GM21526 (cell line): ENCODE measurements around the gene CELA2B.
"Not testable (repeated sequence)": the region's sequence is repeated elsewhere in the genome, so short reads cannot be mapped to it uniquely, and the experiment has no call there.

ENCODE experiments used
- ATAC-seq: cut with Tn5 transposase; IDR thresholded peaks from one replicate; pipeline ENCODE4 v1.9.1; 2021; ENCODE audit warnings: moderate library complexity; ENCODE audit not compliant: unreplicated experiment, low FRiP score

CELA2B gene

DNA sequence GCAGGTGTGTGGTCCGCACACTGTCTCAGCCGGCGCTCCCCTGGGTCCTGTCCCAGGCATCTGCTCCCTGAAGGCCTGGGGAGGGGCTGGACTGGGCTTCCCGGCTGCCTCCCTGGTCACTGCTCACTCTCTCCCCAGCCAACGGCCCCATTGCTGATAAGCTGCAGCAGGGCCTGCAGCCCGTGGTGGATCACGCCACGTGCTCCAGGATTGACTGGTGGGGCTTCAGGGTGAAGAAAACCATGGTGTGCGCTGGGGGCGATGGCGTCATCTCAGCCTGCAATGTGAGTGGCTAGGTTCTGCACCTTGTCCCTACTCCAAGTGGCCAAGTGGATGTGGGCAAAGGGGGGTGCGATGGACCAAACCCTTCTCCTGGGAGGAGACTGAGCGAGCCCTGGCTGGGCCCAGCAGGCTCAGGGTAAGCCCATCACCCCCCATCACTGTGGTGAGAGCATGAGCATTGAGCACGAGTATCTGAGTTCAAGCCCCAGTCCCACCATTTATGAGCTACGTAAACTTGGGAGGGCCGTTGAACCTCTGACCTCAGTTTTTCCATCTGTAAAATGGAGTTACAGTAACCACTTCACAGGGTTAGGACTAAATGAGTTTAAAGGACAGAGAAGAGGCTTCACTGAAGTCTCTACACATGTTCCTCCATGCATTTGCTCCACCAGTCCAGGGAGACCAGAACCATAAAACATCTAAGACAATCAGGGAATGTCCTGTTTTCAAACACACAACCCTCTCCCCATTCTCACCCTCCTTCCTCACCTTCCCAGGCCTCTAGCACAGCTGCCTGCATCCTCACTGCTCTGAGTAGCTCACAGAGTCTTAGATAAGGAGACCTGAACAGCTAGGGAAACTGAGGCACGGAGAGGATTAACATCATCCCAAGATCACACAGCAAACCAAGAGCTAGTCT lies 31.2 kb upstream of the CELA2B start:
- ATAC-seq: no peak

DNA sequence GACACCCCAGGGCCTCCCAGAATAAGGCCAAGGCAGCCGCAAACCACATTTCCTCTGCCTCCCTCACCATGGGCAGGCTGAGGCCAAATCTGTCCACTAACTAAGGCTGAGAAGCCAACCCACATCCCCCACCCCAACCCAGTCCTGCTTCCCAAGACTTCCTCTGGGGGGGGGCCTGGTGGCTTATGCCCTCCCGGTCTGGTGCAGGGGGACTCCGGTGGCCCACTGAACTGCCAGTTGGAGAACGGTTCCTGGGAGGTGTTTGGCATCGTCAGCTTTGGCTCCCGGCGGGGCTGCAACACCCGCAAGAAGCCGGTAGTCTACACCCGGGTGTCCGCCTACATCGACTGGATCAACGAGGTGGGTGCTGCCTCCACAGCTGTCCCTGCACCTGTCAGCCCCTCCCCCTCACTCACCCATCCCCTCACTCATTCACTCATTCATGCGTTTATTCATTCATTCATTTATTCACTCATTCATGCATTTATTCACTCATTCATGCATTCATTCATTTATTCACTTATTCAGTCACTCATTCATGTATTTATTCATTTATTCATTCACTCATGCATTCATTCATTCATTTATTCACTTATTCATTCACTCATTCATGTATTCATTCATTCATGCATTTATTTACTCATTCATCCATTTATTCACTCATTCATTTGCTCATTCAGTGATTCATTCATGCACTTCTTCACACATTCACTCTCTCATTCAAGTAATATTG lies 30.3 kb upstream of the CELA2B start:
- no peak for ATAC-seq

DNA sequence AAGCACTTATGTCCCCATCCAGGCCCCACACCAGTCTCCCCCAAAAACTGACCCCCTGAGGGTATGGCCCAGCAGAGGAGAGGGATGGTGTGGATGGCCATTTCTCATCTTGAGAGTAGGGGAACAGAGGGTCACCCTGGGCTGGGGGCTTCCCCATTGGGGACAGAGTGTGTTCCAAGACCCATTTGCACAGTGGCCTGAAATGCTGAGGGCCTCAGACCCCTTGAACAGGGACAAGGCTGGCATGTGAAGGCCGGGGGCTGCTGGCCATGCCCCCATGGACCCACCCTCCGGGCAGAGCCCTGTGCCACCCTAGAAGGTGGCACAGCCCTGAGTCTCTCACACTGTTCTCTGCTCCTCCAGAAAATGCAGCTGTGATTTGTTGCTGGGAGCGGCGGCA lies 29.7 kb upstream of the CELA2B start:
- no peak for ATAC-seq

DNA sequence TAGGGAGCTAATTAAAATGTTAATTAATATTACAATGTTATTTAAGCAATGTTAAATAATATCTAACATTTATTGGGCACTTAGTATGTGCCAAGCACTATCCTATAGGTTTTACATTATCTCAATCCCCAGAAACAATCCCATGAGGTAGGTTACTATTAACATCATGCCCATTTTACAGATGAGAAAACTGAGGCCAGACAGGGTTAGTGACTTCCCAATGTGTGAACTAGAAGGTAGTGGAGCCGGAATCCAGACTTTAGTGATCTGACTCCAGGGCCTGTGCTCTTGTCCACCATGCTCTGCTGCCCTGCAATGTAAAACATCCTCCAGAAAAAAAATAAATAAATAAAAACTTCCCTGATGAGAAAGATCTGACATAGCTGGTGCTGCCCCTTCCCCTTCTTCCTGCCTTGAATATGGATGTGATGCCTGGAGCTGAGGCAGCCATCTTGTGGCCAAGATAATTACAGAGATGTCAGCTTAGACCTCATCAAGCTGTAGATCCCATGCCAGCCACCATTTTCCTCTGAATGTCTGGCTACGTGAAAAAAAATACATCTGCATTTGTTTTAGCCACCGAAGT lies 26.9 kb upstream of the CELA2B start:
- no peak for ATAC-seq

DNA sequence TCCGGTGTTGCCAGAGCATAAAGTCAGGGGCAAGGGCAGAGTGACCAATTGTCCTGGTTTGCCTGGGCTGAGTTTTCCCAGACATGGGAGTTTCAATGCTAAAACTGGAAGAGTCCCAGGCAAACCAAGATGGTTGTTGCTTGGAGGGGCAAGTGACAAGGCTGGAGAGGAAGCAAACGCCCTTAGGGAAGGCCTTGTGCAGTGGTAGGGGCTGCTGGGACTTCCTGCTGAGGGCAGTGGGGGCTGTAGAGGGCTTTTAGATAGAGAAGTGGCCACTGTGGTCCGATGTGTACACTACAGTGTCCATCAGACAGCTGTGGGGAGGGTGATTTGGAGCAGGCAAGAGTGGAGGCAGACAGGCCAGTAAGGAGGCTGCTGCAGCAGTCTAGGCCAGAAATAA lies 26.3 kb upstream of the CELA2B start:
- no peak for ATAC-seq

DNA sequence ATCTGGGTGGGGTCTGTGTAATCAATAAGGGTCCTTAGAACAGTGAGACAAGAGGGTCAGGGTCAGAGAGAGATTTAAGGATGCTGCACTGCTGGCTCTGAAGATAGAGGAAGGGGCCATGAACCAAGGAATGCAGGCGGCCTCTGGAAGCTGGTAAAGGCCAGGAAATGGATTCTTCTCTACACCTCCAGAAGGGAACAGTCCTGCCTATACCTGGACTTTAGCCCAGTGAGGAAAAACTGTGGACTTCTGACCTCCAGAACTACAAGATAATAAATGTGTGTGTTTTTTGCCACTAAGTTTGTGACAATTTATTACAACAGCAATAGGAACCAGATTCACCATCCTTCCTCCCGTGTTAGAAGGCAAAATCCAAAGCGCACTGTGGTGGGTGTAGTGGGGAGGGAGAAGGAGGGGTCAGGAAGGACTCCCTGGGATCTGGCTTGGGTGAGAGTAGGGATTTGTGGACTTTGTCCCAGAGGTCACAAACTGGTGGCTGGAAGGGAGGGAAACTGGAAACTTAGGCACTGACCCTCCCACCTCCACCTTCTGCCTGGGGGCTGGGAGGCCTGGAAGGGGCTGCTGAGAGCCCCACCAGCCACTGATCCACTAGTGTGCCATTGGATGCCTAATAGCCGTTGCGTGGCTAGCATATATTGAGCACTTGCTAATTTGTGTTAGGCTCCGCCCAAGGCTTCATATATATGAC lies 24.7 kb upstream of the CELA2B start:
- ATAC-seq: no peak

DNA sequence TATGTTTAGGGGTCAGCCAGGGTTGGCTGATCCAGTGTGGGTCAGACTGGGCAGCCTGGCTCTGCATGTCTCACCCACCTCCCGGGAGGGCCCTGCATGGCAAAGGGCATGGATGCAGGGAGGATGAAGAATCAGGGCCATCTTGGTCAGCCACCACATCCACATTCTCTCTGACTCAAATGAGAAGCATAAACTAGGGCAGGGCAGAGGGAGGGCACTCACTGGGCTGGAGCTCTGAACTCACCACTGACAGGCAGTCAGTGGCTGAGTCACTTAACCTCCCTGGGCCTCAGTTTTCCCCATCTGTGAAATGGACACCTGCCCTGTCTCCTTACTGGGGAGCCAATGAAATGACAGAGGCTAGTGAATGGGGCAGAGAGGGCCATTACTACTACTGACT lies 23.7 kb upstream of the CELA2B start:
- ATAC-seq: no peak

DNA sequence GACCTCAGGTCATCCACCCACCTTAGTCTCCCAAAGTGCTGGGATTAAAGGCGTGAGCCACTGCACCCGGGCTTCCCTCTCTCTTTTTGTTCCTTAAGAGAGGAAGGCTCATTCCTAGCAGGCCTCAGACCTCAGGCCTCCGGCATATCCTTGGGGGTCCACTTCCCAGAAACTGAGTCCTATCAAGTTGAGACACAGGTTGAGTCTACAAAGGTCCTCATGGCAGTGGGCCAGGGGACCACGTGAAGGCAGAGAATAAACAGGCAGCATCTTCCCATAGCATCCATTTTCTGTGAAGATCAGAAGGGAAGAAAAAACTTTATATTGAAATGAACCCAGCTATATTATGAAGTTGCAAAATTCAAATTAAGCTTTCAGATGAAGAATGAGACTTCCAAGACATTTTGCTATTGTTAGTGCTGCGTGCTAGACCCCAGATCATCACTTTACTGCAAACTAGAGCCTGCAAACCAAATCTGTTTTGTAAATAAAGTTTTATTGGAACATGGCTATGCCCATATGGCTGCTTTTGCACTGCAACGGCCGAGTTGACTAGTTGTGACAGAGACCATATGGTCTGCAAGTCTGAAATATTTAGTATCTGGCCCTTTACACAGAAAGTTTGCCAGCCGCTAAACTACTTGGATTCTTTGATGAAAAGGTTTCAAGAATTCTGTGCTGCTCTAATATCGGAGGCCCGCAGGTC lies 22.9 kb upstream of the CELA2B start:
- no peak for ATAC-seq

DNA sequence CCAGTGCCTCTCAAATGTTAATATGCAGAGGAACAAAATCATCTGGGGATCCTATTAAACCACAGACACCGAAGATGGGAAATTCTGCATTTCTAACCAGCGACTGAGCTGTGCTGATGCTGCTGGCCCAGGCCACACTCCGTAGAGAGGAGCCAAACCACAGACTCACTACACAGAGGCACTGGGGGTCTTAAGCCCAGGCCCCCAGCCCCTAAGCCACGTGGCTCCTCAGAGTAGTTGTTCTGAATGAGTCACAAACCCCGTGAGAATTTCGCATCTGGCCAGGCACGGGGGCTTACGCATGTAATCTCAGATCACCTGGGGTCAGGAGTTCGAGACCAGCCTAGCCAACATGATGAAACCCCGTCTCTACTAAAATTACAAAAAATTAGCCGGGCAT lies 22.2 kb upstream of the CELA2B start:
- ATAC-seq: no peak

DNA sequence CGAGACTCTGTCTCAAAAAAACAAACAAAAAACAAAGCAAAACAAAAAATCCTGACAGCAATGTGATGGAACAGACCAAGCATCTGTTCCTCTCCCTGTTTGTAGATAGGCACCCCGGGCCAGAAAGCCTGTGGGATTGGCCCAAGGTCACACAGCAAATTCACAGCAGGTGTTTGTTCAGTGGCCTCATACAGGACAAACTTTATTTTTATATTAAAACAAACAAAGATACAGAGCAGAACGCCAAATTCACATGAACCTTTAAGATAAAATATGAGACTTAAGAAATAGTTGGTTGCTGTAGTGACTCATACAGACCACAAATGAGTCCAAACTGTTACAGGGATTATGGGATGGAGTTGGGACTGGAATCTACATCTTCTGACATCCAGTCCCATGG lies 21.6 kb upstream of the CELA2B start:
- ATAC-seq: no peak

DNA sequence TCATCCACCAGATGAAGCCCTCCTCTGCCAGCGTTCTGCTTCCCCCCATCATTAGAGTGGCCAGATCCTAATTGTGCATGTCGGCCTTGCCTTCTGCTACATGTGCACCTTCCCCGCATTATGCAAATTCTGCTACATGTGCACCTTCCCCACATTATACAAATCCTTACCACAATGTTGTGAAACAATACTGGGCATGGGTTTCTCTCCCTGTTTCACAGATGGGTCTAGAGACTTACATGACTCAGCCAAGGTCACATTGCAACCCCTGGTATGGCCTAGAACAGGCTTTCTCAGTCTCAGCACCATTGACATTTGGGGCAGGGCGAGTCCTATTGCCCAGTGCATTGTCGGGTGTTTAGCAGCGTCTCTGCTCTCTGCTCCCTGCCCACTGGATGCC lies 20.4 kb upstream of the CELA2B start:
- no peak for ATAC-seq

DNA sequence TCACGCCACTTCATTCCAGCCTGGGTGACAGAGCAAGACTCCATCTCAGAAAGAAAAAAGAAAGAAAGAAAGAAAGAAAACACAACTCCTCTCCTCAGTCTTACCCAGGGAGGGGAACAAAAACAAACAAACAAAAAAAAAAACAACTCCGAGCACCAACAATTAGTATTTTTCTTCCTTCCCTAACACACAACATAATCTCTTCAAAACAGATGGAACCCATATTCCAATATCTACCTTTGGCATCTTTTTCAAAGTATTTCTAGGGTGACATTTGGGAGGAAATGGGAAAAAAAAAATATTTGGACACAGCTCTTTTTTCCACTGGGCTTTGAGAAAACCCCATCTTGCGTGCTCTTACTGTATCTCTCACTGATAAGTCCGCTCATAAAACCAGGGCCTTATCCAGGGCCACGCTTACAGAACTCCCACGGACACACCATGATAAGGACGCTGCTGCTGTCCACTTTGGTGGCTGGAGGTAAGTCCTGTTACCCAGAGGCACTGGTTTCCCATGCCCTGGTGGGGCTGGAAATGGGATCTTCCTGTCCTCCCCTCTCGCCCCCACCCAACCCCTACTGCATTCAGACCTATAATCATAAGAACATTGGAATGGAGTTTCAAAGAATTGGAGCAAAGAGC lies 19.5 kb upstream of the CELA2B start, which contains the start of gene CELA2A:
TSS of gene CELA2A (plus strand) at position 420 of the 642 bp plus-strand sequence. CDS start at position 442, 22 bp downstream.
- no peak for ATAC-seq

DNA sequence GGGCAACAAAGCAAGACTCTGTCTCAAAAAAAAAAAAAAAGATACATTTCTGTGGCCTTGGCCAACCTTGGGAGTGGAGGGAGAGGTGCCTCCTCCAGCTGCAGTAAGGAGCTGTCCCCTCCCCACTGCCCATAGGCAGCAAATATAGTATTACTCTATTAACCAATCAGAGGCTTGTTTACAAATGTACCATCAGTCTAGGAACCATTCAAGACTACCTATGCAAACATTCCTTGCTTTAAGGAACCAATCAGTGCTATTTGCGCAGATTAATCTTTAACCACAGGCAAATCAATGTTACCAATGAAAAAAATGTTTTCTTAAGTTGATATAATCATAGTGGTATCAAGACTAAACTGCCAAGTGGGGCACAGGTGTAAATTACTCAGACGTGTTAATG lies 18.3 kb upstream of the CELA2B start:
- no peak for ATAC-seq

DNA sequence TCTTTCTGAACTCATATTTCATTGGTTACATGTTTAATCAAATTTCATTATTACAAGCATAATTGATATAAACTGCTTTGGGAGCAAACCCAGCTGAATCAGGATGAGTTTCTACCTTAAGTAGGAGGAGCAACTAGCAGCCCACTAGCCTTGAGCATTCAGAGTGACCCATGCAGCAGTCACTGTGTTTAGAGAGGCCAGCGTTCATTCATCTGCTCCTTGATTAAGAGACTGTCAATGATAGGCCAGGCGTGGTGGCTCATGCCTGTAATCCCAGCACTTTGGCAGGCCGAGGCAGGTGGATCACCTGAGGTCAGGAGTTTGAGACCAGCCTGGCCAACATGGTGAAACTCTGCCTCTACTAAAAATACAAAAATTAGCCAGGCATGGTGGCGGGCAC lies 17.5 kb upstream of the CELA2B start:
- ATAC-seq: not testable (repeated sequence)

DNA sequence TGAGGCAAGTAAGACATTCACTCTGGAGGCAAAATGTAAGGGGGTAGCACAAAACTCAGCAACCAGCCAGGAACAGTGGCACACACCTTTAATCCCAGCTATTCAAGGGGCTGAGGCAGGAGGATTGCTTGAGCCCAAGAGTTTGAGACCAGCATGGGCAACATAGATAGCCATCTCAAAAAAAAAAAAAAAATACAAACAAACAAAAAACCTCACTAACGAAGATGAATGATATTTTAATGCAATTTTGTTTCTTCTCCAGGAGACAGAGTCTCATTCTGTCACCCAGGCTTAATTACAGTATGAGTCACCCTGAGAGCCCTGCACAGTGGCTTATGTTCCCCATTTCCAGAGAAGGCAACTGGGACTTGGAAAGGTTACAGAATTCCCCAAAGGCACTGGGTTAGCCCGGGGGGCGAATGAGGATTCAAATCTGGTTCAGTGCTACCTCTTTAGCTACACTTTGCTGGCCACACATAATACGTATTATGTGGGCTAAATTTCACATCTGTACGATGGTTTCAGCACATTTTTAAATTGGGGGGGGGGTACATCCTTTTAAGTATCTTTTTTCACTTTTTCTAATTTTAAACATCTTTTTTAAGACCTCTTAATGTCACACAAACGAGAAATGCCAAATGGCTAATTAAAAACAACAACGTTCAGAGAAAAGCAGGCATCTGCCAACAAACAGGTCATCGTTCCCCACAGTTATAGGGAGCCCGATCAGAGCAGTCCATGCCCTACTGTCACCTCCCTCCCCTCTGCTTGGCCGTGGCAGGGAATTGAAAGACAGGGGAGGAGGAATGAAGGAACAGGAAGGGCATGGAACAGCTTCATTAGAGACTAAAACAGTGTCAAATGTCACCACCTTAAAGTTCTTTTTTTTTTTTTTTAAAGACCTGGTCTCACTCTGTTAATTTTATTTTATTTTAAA lies 15.9 kb upstream of the CELA2B start:
- no peak for ATAC-seq

DNA sequence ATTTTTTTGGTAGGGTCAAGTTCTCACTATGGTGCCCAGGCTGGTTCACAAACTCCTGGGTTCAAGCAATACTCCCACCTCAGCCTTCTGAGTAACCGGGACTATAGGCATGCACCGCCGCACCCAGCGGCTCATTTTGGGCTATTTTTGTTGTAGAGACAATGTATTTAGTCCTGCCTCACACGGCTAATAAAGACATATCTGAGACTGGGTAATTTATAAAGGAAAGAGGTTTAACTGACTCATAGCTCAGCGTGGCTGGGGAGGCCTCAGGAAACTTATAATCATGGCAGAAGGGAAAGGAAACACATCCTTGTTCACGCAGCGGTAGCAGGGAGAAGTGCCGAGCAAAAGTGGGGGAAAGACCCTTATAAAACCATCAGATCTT lies 15.2 kb upstream of the CELA2B start:
- ATAC-seq: no peak

DNA sequence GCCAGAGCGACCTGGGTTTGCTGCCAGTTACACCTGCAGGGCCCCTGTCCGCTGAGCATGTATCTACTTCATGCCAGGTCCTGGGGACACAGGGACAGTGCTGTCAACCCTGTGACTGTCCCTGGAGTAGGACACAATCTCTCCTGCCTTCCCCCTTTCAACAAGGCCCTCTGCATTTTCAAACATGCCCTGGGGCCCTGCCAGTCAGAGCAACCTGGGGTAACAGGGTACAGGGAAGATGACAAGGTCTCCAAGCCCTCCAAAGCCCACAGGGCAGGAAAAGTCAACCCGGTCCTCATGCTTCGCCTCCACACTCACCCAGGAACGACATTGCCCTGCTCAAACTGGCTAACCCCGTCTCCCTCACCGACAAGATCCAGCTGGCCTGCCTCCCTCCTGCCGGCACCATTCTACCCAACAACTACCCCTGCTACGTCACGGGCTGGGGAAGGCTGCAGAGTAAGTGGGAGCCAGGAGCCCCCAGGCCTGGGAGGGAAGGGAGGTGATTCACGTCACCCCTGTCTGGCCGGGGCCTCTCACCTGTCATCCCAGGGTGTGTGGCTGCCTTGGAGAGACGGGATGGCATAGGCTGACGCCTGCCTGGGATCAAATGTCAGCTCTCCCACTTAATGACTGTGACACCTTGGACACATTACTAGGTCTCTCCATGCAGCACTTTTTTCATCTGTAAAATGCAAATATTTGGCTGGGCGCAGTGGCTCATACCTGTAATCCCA lies 12.7 kb upstream of the CELA2B start:
- ATAC-seq: not testable (repeated sequence)

DNA sequence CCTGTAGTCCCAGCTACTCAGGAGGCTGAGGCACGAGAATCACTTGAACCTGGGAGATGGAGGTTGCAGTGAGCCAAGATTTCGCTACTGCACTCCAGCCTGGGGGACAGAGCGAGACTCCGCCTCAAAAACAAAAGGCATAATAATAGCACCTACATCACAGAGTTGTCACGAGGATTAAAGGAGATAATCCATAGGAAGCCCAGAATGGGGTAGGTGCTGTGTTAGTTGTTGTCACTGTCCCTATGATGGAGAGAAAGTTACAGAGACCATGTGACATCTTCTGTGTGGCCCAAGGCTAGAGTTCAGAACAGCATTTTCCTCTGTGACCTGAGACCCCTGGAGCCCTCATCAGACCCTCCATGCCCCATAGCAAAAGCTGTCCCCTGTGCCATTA lies 12.0 kb upstream of the CELA2B start:
- ATAC-seq: not testable (repeated sequence)
